Endodermal cell (in vitro differentiated cells): ENCODE results near the gene NID2. TPM values are rescaled to one million over a fixed set of nuclear protein-coding genes. Genes with fewer than 3 reads are reported as not detected.

ENCODE experiments used
- DNase-seq: peaks from one replicate; pipeline ENCODE4 v3.0.0-alpha.2; 2017
- H3K27ac ChIP-seq: 2 replicates; pipeline ENCODE4 v1.5.1; 2013; ENCODE audit warnings: mild to moderate bottlenecking, low read depth, low read length, moderate library complexity
- H3K27me3 ChIP-seq: 2 replicates; pipeline ENCODE4 v1.6.1; 2013; ENCODE audit warnings: mild to moderate bottlenecking, low read length, moderate library complexity; ENCODE audit not compliant: insufficient read depth, control insufficient read depth, poor library complexity, severe bottlenecking
- H3K36me3 ChIP-seq: 2 replicates; pipeline ENCODE4 v1.7.0; 2013; ENCODE audit warnings: mild to moderate bottlenecking, low read length, moderate library complexity; ENCODE audit not compliant: control insufficient read depth, insufficient read depth
- H3K4me1 ChIP-seq: one replicate; pipeline ENCODE4 v1.7.0; 2013; ENCODE audit warnings: low read length; ENCODE audit not compliant: control insufficient read depth, insufficient read depth
- H3K4me3 ChIP-seq: 2 replicates; pipeline ENCODE4 v1.5.1; 2013; ENCODE audit warnings: mild to moderate bottlenecking, low read length, moderate library complexity
- H3K9ac ChIP-seq: 2 replicates; pipeline ENCODE4 v1.6.1; 2013; ENCODE audit warnings: mild to moderate bottlenecking, low read length, moderate library complexity; ENCODE audit not compliant: poor library complexity, severe bottlenecking; ENCODE audit errors: extremely low read depth
- H3K9me3 ChIP-seq: 2 replicates; pipeline ENCODE4 v1.6.1; 2013; ENCODE audit warnings: mild to moderate bottlenecking, low read length, moderate library complexity; ENCODE audit not compliant: control insufficient read depth
- H3K27ac Mint-ChIP-seq: 2 replicates; pipeline ENCODE4 v1.8.0; 2020; ENCODE audit warnings: mixed read lengths
- H3K27me3 Mint-ChIP-seq: 2 replicates; pipeline ENCODE4 v1.8.0; 2021; ENCODE audit warnings: mild to moderate bottlenecking, mixed read lengths; ENCODE audit not compliant: insufficient read depth
- H3K36me3 Mint-ChIP-seq: 2 replicates; pipeline ENCODE4 v1.8.0; 2020; ENCODE audit warnings: low read depth, mixed read lengths
- H3K4me1 Mint-ChIP-seq: 2 replicates; pipeline ENCODE4 v1.8.0; 2020; ENCODE audit warnings: mixed read lengths
- H3K4me3 Mint-ChIP-seq: 2 replicates; pipeline ENCODE4 v1.8.0; 2020; ENCODE audit warnings: mild to moderate bottlenecking, moderate library complexity, mixed read lengths
- H3K9me3 Mint-ChIP-seq: 2 replicates; pipeline ENCODE4 v1.8.0; 2020; ENCODE audit warnings: mild to moderate bottlenecking, mixed read lengths
- CTCF ChIP-seq: fragments of 200-600 bp; sonication (generic); conservative IDR thresholded peaks from 2 replicates; pipeline ENCODE4 v1.5.0; 2021; ENCODE audit warnings: antibody characterized with exemption, mild to moderate bottlenecking
- WGBS, 2 experiments: methylation state at CpG; one replicate each; pipeline versions ENCODE4 v1.1.5 to v1.1.7; 2013; ENCODE audit warnings: missing lambda C conversion rate in 2 of 2, mixed read lengths in 1 of 2; ENCODE audit not compliant: insufficient coverage in 1 of 2, insufficient read length in 1 of 2; 5-methylcytosine and 5-hydroxymethylcytosine counted together
- total RNA-seq, 2 donors: library from RNA; stranded (reverse); fragmentation: NEBNext Ultra II Directional in 1 of 2; extraction: Animal tissue kit (Norgen Biotek cat#: 25700) in 1 of 2; gene quantifications; 2 replicates in 1 of 2; 3 replicates in 1 of 2; pipeline ENCODE4 v1.2.1, GENCODE V29; 2021

Gene NID2
- total RNA-seq, 2 donors from 2014 or later: 1.7 to 2.9 TPM

GRCh38 chr14:52080808-52081755 lies 12.2 kb upstream of the NID2 start:
- peaks cover 10% of the 10 kb centered on the region for H3K27me3 ChIP-seq
- no peak for DNase-seq
- no peak overlapping the region for H3K9ac ChIP-seq
- H3K27ac Mint-ChIP-seq: no peak overlapping the region
- H3K27ac ChIP-seq: no peak overlapping the region
- no peak overlapping the region for H3K4me3 ChIP-seq
- no peak overlapping the region for H3K4me3 Mint-ChIP-seq
- no peaks in the 10 kb centered on the region for H3K4me1 ChIP-seq
- no peaks in the 10 kb centered on the region for H3K36me3 Mint-ChIP-seq
- 89 to 94% methylated on average over 4 of the region's 4 CpGs for WGBS, 2 experiments
- no peaks in the 10 kb centered on the region for H3K4me1 Mint-ChIP-seq
- no peak for TF ChIP-seq CTCF
- no peaks in the 10 kb centered on the region for H3K36me3 ChIP-seq
- H3K9me3 ChIP-seq: peaks cover 15% of the 10 kb centered on the region
- peaks cover 5% of the 10 kb centered on the region for H3K27me3 Mint-ChIP-seq
- peaks cover 2% of the 10 kb centered on the region for H3K9me3 Mint-ChIP-seq

- Mint-ChIP-seq H3K4me1 (no peaks in the 10 kb centered on the region), H3K4me3 (no peak overlapping the region), H3K36me3 (no peaks in the 10 kb centered on the region), H3K27me3 (peaks cover 9% of the 10 kb centered on the region), H3K9me3 (peaks cover 2% of the 10 kb centered on the region), H3K27ac (no peak overlapping the region)
- H3K9ac ChIP-seq: no peak overlapping the region
- no peak overlapping the region for H3K27ac ChIP-seq
- H3K4me1 ChIP-seq: no peaks in the 10 kb centered on the region
- H3K36me3 ChIP-seq: no peaks in the 10 kb centered on the region
- peaks cover 15% of the 10 kb centered on the region for H3K9me3 ChIP-seq
- TF ChIP-seq CTCF: no peak
- WGBS, 2 experiments: 90 to 100% methylated on average over 1 to 2 of the region's 2 CpGs
- DNase-seq: no peak
- H3K4me3 ChIP-seq: no peak overlapping the region
- peaks cover 10% of the 10 kb centered on the region for H3K27me3 ChIP-seq
Observed at GRCh38 chr14:52080158-52080800, 11.4 kb upstream of the NID2 start.

GRCh38 chr14:52079239-52079959 lies 10.5 kb upstream of the NID2 start:
- no peak for DNase-seq
- Histone ChIP-seq H3K9ac (no peak overlapping the region), H3K9me3 (peaks cover 8% of the 10 kb centered on the region), H3K4me1 (no peaks in the 10 kb centered on the region), H3K27me3 (peaks cover 10% of the 10 kb centered on the region), H3K27ac (no peak overlapping the region), H3K4me3 (no peak overlapping the region), H3K36me3 (no peaks in the 10 kb centered on the region)
- Mint-ChIP-seq H3K9me3 (peaks cover 2% of the 10 kb centered on the region), H3K4me3 (no peak overlapping the region), H3K27ac (no peak overlapping the region), H3K4me1 (no peaks in the 10 kb centered on the region), H3K36me3 (no peaks in the 10 kb centered on the region), H3K27me3 (peaks cover 12% of the 10 kb centered on the region)
- no peak for TF ChIP-seq CTCF
- WGBS, 2 experiments: 85 to 92% methylated on average over 5 to 7 of the region's 7 CpGs
